HFF-Myc (cell line): ENCODE results near the gene CYSTM1.
A peak's percentile ranks its signal among the peaks of the same experiment; 100 is the strongest.

Source experiments
- DNase-seq: peaks from one replicate; pipeline ENCODE4 v3.0.0-alpha.2; 2011; ENCODE audit warnings: low read depth; ENCODE audit errors: extremely low read depth
- H3K4me3 ChIP-seq: replicated peaks from 2 replicates; pipeline ENCODE4 v1.5.1; 2011; ENCODE audit warnings: low read depth, mild to moderate bottlenecking, control low read depth, low read length
- TF ChIP-seq, protein P1 (sequence below): IDR thresholded peaks from 2 replicates; pipeline ENCODE4 v1.5.1; 2012; ENCODE audit warnings: mild to moderate bottlenecking, low read depth, low read length, control low read depth; ENCODE audit errors: missing control alignments

The CYSTM1 gene

GRCh38 chr5:140166911-140167310 is 8.1 kb upstream of the CYSTM1 start:
- H3K4me3 ChIP-seq: no peak overlapping the region
- TF ChIP-seq, protein P1, sequence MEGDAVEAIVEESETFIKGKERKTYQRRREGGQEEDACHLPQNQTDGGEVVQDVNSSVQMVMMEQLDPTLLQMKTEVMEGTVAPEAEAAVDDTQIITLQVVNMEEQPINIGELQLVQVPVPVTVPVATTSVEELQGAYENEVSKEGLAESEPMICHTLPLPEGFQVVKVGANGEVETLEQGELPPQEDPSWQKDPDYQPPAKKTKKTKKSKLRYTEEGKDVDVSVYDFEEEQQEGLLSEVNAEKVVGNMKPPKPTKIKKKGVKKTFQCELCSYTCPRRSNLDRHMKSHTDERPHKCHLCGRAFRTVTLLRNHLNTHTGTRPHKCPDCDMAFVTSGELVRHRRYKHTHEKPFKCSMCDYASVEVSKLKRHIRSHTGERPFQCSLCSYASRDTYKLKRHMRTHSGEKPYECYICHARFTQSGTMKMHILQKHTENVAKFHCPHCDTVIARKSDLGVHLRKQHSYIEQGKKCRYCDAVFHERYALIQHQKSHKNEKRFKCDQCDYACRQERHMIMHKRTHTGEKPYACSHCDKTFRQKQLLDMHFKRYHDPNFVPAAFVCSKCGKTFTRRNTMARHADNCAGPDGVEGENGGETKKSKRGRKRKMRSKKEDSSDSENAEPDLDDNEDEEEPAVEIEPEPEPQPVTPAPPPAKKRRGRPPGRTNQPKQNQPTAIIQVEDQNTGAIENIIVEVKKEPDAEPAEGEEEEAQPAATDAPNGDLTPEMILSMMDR: no peak
- DNase-seq: no peak

GRCh38 chr5:140168371-140168770 is 6.6 kb upstream of the CYSTM1 start:
- TF ChIP-seq, protein P1: no peak

GRCh38 chr5:140169410-140169809 is 5.6 kb upstream of the CYSTM1 start:
- TF ChIP-seq, protein P1: peak; percentile 6
- DNase-seq: no peak
- H3K4me3 ChIP-seq: no peak overlapping the region

More at GRCh38 chr5:140168371-140168770, 6.6 kb upstream of the CYSTM1 start:
- no peak for DNase-seq
- H3K4me3 ChIP-seq: no peak overlapping the region

GRCh38 chr5:140172483-140172882 is 2.5 kb upstream of the CYSTM1 start:
- DNase-seq: no peak
- H3K4me3 ChIP-seq: no peak overlapping the region
- TF ChIP-seq, protein P1: no peak

DNA sequence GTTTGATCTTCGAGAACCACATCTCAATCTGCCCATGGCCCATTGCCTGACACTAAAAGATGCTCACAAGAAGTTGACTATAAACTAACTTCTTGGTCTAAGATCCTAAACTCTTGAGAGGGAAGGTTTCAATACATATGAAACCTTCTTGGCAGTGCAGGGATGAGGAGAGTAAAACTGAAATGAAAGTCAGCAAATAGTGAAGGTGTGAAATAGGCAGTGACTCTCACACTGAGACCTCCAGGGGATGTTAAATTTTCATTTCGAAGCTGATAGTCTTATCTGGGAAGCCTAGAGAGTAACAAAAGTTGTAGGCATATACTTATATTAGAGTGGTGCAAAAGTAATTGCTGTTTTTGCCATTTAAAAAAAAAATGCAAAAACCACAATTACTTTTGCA is 974 bp upstream of the CYSTM1 start:
- TF ChIP-seq, protein P1: no peak
- no peak overlapping the region for H3K4me3 ChIP-seq
- DNase-seq: no peak

DNA sequence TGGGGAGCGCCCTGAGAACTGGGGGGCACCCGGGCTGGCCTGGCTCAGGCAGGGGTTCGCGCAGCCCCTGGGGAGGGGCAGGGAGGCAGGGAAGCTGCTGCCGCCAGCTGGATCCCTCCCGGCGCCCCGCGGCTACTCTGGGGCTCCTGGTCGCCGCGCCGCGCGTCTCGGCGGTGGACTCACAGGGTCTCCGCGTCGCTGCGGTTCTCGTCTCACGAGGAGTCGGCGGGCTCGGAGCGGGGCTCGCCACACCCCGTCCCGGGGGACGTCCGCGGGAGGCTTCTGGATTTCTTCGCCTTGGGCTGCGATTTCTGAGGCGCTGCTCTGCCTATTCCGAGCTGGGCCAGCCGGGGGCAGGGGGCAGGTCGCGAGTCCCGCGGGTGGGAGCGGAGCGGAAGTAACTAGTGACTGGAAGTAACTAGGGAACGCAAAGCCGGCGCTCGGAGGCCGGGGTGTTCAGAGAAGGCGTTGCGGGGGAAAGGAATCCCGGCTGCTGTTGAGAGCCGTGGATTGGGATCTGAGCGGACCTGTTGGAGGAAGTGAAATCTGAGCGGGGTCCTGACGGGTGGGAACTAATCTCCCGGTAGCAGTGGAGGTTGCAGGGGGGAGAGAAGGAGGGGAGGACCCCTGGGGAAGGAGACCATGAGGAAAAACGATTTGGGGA is 511 bp downstream of the CYSTM1 start:
- TF ChIP-seq, protein P1: no peak
- DNase-seq: no peak
- peak overlapping the region; percentile 89 for H3K4me3 ChIP-seq

DNA sequence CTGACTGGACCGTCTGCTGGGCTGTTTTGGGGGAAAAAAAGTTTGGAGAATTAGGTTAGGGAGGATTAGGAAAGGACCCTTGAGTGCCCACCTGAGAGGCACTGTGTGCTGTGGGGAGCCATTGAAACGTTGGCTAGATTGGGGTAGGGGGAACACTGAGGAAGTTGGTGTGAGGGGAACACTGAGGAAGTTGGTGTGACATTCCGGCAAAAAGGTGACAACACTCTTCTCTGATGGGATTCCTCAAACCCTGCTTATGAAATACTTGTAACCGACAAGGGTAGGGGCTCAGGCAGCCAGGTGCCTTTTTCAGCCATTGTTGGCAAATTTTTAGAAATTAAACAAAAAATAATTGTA is 1.0 kb downstream of the CYSTM1 start:
- TF ChIP-seq, protein P1: no peak
- peak overlapping the region; percentile 89 for H3K4me3 ChIP-seq
- no peak for DNase-seq
